ENCODE data around the gene OTULIN.

DNA sequence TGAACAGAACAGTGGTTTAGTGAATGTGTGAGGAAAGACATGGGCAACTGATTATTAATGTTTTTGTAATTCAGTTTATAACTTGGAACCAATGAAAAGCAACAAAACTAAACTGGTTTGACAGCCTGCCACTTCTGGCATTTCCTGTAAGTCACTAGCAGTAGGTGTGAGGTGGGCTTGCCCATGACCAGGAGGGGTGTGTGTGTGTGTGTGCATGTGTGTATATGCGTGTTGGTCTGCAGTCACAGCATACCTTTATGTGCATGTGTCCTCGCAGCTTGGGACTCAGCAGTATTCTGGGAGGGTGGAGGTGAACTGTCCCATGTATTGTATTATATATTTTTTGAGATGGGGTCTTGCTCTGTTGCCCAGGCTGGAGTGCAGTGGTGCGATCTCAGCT is 32.3 kb downstream of the OTULIN start:
- no peak for TF ChIP-seq POLR2A (IDR thresholded peaks at IDR 0.05)
- TF ChIP-seq, protein P1, sequence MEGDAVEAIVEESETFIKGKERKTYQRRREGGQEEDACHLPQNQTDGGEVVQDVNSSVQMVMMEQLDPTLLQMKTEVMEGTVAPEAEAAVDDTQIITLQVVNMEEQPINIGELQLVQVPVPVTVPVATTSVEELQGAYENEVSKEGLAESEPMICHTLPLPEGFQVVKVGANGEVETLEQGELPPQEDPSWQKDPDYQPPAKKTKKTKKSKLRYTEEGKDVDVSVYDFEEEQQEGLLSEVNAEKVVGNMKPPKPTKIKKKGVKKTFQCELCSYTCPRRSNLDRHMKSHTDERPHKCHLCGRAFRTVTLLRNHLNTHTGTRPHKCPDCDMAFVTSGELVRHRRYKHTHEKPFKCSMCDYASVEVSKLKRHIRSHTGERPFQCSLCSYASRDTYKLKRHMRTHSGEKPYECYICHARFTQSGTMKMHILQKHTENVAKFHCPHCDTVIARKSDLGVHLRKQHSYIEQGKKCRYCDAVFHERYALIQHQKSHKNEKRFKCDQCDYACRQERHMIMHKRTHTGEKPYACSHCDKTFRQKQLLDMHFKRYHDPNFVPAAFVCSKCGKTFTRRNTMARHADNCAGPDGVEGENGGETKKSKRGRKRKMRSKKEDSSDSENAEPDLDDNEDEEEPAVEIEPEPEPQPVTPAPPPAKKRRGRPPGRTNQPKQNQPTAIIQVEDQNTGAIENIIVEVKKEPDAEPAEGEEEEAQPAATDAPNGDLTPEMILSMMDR (IDR thresholded peaks at IDR 0.05), result no peak
